GM18870 (cell line): ENCODE data around the gene STAG1.
"Not testable (repeated sequence)": the region's sequence is repeated elsewhere in the genome, so short reads cannot be mapped to it uniquely, and the experiment has no call there.

Source experiments
- ATAC-seq: cut with Tn5 transposase; IDR thresholded peaks from one replicate; pipeline ENCODE4 v1.9.1; 2021; ENCODE audit warnings: moderate library complexity; ENCODE audit not compliant: unreplicated experiment

STAG1 gene

GRCh38 chr3:136606216-136606615 lies 146.0 kb downstream of the STAG1 start:
- ATAC-seq: not testable (repeated sequence)

- no peak for ATAC-seq
Observed at GRCh38 chr3:136604961-136605360, 147.2 kb downstream of the STAG1 start.

GRCh38 chr3:136602818-136603217 lies 149.4 kb downstream of the STAG1 start:
- no peak for ATAC-seq

GRCh38 chr3:136595913-136596697 lies 156.1 kb downstream of the STAG1 start:
- no peak for ATAC-seq

GRCh38 chr3:136586580-136586979 lies 165.6 kb downstream of the STAG1 start:
- no peak for ATAC-seq

- no peak for ATAC-seq
Observed at GRCh38 chr3:136584728-136585127, 167.4 kb downstream of the STAG1 start.

- no peak for ATAC-seq
Observed at GRCh38 chr3:136583823-136584222, 168.4 kb downstream of the STAG1 start.

GRCh38 chr3:136577791-136578190 lies 174.4 kb downstream of the STAG1 start:
- ATAC-seq: no peak

GRCh38 chr3:136576279-136577009 lies 175.7 kb downstream of the STAG1 start:
- ATAC-seq: no peak

GRCh38 chr3:136567599-136568188 lies 184.5 kb downstream of the STAG1 start:
- no peak for ATAC-seq

GRCh38 chr3:136564962-136565361 lies 187.2 kb downstream of the STAG1 start:
- not testable (repeated sequence) for ATAC-seq

- ATAC-seq: no peak
Observed at GRCh38 chr3:136562026-136562425, 190.2 kb downstream of the STAG1 start.

GRCh38 chr3:136559896-136560295 lies 192.3 kb downstream of the STAG1 start:
- no peak for ATAC-seq

GRCh38 chr3:136549461-136549860 lies 202.7 kb downstream of the STAG1 start:
- not testable (repeated sequence) for ATAC-seq

GRCh38 chr3:136547293-136547692 lies 204.9 kb downstream of the STAG1 start:
- ATAC-seq: no peak

GRCh38 chr3:136546720-136547119 lies 205.5 kb downstream of the STAG1 start:
- ATAC-seq: no peak

GRCh38 chr3:136545664-136546268 lies 206.4 kb downstream of the STAG1 start:
- no peak for ATAC-seq

GRCh38 chr3:136544532-136544931 lies 207.6 kb downstream of the STAG1 start:
- ATAC-seq: no peak

GRCh38 chr3:136543385-136543784 lies 208.8 kb downstream of the STAG1 start:
- no peak for ATAC-seq

- ATAC-seq: no peak
Observed at GRCh38 chr3:136535906-136536305, 216.3 kb downstream of the STAG1 start.

GRCh38 chr3:136532766-136533165 lies 219.4 kb downstream of the STAG1 start:
- no peak for ATAC-seq
